Cardiac muscle cell (in vitro differentiated cells and primary cell): ENCODE results near the gene TRUB1. TPM values are rescaled to one million over a fixed set of nuclear protein-coding genes. Genes with fewer than 3 reads are reported as not detected.

Experiments
- DNase-seq, 2 donors: peaks; one replicate each; pipeline versions ENCODE4 v3.0.0 to v3.0.0-alpha.2; 2010 to 2017; ENCODE audit warnings: low read depth in 1 of 2, low spot score in 1 of 2
- H3K27ac ChIP-seq: fragments of 200-600 bp; sonication (generic); 2 replicates; pipeline ENCODE4 v1.5.1; 2016
- H3K27me3 ChIP-seq: fragments of 200-600 bp; sonication (generic); 2 replicates; pipeline ENCODE4 v1.6.0; 2016; ENCODE audit warnings: control low read depth
- H3K36me3 ChIP-seq: fragments of 200-600 bp; sonication (generic); 2 replicates; pipeline ENCODE4 v1.5.1; 2016; ENCODE audit warnings: control low read depth
- H3K4me1 ChIP-seq: fragments of 200-600 bp; sonication (generic); 2 replicates; pipeline ENCODE4 v1.8.1; 2017; ENCODE audit warnings: low read depth, mild to moderate bottlenecking, mixed run types
- H3K4me3 ChIP-seq: fragments of 200-600 bp; sonication (generic); 2 replicates; pipeline ENCODE4 v1.5.1; 2016; ENCODE audit warnings: mild to moderate bottlenecking
- H3K9me3 ChIP-seq: fragments of 200-600 bp; sonication (generic); 2 replicates; pipeline ENCODE4 v1.5.1; 2017; ENCODE audit warnings: low read depth, mild to moderate bottlenecking, control low read depth
- polyA plus RNA-seq: library from polyadenylated mRNA; unstranded; fragments of >200 nt; fragmentation: Nextera tagmentation; extraction: Ambion mirVana; gene quantifications from 2 replicates; pipeline ENCODE4 v1.2.1, GENCODE V29; 2016
- total RNA-seq: library from RNA; depleted of rRNA; stranded (reverse); fragments of >200 nt; gene quantifications from 2 replicates; pipeline ENCODE4 v1.2.3, GENCODE V29; 2016
- TF ChIP-seq, protein P1 (sequence below): IDR thresholded peaks from 2 replicates; pipeline ENCODE4 v1.5.1; 2012; ENCODE audit warnings: low read depth, mild to moderate bottlenecking, low read length

TRUB1 gene
- total and polyA plus RNA-seq, 2 experiments from 2014 or later, result 8.4 to 18.3 TPM

DNA sequence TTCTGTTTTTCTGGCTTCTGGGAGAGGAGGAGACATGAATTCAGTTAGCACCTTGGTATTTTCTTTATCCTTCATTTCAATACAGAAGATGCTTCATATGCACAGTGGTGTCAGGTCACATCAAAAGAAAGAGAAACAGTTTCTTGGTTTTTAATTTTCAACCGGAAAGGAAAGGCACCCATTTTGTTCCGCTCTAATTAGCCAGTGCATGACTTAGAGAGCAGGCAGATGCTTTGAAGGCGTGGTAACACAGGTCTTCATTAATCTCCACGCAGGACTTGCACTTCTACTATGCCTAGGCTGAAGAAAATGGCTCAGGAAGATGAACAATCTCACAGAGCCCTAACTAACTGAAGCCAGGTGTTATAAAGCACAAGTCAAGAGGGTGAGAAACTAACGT lies 84.7 kb downstream of the TRUB1 start:
- TF ChIP-seq, protein P1, sequence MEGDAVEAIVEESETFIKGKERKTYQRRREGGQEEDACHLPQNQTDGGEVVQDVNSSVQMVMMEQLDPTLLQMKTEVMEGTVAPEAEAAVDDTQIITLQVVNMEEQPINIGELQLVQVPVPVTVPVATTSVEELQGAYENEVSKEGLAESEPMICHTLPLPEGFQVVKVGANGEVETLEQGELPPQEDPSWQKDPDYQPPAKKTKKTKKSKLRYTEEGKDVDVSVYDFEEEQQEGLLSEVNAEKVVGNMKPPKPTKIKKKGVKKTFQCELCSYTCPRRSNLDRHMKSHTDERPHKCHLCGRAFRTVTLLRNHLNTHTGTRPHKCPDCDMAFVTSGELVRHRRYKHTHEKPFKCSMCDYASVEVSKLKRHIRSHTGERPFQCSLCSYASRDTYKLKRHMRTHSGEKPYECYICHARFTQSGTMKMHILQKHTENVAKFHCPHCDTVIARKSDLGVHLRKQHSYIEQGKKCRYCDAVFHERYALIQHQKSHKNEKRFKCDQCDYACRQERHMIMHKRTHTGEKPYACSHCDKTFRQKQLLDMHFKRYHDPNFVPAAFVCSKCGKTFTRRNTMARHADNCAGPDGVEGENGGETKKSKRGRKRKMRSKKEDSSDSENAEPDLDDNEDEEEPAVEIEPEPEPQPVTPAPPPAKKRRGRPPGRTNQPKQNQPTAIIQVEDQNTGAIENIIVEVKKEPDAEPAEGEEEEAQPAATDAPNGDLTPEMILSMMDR, result no peak
- H3K4me3 ChIP-seq, result no peak overlapping the region
- DNase-seq, result no peak

DNA sequence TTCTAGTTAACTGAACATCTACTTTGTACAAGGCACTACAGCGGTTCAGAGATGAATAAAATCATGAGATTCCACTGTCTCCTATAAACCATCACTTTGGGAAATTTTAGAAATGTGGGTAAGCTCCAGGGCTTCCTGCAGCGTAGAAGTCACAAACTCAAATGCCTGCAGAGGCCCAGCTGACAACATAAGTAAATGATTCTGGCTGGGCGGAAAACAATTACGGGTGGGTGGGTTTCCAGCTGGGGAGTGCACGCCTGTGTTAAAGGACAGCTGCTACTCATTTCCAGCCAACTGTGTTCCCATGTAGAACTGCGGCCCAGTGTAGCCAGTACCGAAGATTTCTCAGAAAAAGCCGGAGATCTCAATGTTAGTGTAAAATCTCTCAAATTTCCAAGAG lies 85.7 kb downstream of the TRUB1 start:
- H3K27me3 ChIP-seq, result no peaks in the 10 kb centered on the region
- H3K4me3 ChIP-seq, result no peak overlapping the region
- no peaks in the 10 kb centered on the region for H3K36me3 ChIP-seq
- H3K27ac ChIP-seq, result no peak overlapping the region
- no peaks in the 10 kb centered on the region for H3K9me3 ChIP-seq
- DNase-seq, result no peak
- no peaks in the 10 kb centered on the region for H3K4me1 ChIP-seq
- TF ChIP-seq, protein P1, result no peak

More for the DNA sequence above, 84.7 kb downstream of the TRUB1 start:
- Histone ChIP-seq H3K36me3 (no peaks in the 10 kb centered on the region), H3K27ac (no peak overlapping the region), H3K4me1 (no peaks in the 10 kb centered on the region), H3K27me3 (no peaks in the 10 kb centered on the region), H3K9me3 (no peaks in the 10 kb centered on the region)

DNA sequence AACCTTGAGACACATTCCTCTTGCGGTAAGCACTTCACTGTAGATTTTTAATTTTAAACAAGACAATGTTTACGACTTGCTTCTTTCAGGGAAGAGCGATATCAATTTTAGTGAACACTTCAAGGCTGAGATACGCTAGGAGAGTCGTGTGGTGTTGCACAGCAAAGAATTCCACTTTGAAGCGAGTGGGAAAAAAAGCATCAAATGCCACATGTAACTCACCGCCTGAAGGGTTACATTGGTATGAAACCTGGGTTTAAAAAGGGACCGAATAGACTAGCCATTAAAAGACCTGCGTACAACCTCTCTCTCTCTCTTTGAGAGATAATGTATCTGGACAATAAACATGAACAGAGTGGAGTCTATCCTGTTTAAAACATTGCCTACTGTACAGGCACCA lies 86.4 kb downstream of the TRUB1 start:
- no peaks in the 10 kb centered on the region for H3K4me1 ChIP-seq
- no peak for DNase-seq
- H3K9me3 ChIP-seq, result no peaks in the 10 kb centered on the region
- TF ChIP-seq, protein P1, result no peak
- no peak overlapping the region for H3K27ac ChIP-seq
- no peak overlapping the region for H3K4me3 ChIP-seq
- H3K36me3 ChIP-seq, result no peaks in the 10 kb centered on the region
- no peaks in the 10 kb centered on the region for H3K27me3 ChIP-seq

DNA sequence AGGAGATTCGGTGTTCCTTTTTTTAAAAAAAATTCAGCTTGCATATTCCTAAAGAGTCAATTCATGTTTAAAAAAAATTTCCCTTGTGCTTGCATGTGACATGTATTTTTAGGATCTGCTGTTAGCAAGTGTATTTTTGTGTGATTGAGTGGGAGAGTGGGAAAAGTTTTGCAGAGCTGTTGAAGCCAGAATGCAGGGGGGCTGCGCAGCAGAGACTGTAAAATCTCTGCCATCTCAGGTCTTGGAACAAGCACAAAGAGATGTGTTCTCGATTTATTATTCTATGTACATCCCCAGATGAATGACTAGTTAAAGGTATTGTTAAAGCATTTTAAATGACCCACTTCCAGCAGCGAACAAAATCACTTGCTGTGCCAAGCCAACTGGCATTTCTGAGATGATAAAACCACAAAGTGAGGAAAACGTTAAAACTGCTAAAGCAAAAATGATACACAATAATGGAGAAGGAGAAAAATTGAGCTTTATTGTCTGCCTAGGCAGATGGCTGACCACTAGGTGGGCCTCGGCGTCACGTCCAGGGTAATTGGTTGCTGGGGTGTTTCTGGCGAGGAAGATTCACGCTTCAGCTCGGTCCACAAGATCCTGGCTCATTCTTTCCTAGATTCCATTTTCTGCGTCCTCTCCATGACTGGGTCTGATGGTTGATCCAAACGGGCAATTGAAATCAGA lies 88.2 kb downstream of the TRUB1 start:
- no peaks in the 10 kb centered on the region for H3K36me3 ChIP-seq
- no peaks in the 10 kb centered on the region for H3K27me3 ChIP-seq
- no peaks in the 10 kb centered on the region for H3K4me1 ChIP-seq
- DNase-seq, result no peak
- no peak overlapping the region for H3K4me3 ChIP-seq
- H3K9me3 ChIP-seq, result no peaks in the 10 kb centered on the region
- TF ChIP-seq, protein P1, result no peak
- no peak overlapping the region for H3K27ac ChIP-seq

DNA sequence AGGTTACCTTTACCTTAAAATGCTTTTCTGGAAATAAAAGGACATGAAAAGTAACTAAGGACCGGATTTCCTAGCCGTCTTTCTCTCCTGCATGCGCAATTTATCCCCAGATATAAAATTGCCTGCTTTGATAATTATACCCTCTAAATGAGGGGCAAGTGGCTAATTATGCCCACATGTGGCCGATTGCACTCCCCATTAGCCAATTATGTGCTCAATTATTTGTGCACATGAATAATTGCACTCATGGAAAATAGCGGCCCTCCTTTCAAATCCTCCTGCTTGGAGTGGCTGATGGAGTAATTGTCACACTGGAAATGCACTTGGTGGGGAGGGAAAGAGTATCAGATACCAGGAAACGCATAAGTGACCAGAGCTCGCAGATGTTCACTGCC lies 88.7 kb downstream of the TRUB1 start:
- Histone ChIP-seq H3K27ac (no peak overlapping the region), H3K27me3 (no peaks in the 10 kb centered on the region), H3K9me3 (no peaks in the 10 kb centered on the region), H3K4me3 (no peak overlapping the region), H3K36me3 (no peaks in the 10 kb centered on the region), H3K4me1 (no peaks in the 10 kb centered on the region)
- DNase-seq, result no peak
- TF ChIP-seq, protein P1, result no peak

Other genes with a start within 250 kb of the TRUB1 start
- 37.5 and 49.4 TPM in 2 replicates for gene FHIP2A, start 116.4 kb upstream of the TRUB1 start, total RNA-seq
- 14.8 and 37.8 TPM in 2 replicates for gene FHIP2A, start 116.4 kb upstream of the TRUB1 start, polyA plus RNA-seq
- gene ATRNL1, start 155.2 kb downstream of the TRUB1 start, total RNA-seq, result 14.1 and 28.8 TPM in 2 replicates
- gene ATRNL1, start 155.2 kb downstream of the TRUB1 start, polyA plus RNA-seq, result 4.5 and 5.4 TPM in 2 replicates